Fibroblast of skin of scalp (primary cell): ENCODE measurements around the gene MSMB. TPM values are rescaled to one million over a fixed set of nuclear protein-coding genes. Genes with fewer than 3 reads are reported as not detected.
"Not testable (repeated sequence)": the region's sequence is repeated elsewhere in the genome, so short reads cannot be mapped to it uniquely, and the experiment has no call there.

Experiments
- DNase-seq: peaks from one replicate; pipeline ENCODE4 v3.0.0-alpha.2; 2013
- polyA plus RNA-seq, 2 experiments: library from polyadenylated mRNA; unstranded; fragments of 120-200 nt; gene quantifications; one replicate each; pipeline ENCODE4 v1.2.1, GENCODE V29; 2013; ENCODE audit not compliant: insufficient read length in 2 of 2

The MSMB gene, protein sequence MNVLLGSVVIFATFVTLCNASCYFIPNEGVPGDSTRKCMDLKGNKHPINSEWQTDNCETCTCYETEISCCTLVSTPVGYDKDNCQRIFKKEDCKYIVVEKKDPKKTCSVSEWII
- polyA plus RNA-seq (2013, experiment 1 of 2; ENCODE audit: insufficient read length), result not detected
- polyA plus RNA-seq (2013, experiment 2 of 2; ENCODE audit: insufficient read length), result not detected

DNA sequence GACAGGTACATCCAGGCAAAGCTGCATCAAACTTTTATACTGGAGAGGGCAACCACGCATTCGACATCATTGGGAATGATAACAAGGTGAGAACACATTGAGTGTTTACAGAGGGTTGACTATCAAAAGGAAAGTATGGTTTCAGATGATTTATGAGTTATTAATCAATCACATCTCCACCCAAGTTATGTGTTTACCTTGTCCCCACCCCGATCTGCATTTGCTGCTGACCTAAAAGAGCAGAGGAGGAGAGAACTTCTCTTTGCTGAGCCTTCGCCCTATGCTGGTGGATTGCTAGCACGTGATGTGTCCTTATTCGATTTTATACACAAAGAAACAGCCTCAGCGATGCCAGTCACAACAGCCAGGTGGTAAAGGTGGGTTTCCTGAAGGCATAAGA lies at the start of gene MSMB:
TSS of gene MSMB (minus strand) at position 9 of the 400 bp plus-strand sequence. CDS start 32 bp downstream, outside the sequence.
- DNase-seq, result no peak

DNA sequence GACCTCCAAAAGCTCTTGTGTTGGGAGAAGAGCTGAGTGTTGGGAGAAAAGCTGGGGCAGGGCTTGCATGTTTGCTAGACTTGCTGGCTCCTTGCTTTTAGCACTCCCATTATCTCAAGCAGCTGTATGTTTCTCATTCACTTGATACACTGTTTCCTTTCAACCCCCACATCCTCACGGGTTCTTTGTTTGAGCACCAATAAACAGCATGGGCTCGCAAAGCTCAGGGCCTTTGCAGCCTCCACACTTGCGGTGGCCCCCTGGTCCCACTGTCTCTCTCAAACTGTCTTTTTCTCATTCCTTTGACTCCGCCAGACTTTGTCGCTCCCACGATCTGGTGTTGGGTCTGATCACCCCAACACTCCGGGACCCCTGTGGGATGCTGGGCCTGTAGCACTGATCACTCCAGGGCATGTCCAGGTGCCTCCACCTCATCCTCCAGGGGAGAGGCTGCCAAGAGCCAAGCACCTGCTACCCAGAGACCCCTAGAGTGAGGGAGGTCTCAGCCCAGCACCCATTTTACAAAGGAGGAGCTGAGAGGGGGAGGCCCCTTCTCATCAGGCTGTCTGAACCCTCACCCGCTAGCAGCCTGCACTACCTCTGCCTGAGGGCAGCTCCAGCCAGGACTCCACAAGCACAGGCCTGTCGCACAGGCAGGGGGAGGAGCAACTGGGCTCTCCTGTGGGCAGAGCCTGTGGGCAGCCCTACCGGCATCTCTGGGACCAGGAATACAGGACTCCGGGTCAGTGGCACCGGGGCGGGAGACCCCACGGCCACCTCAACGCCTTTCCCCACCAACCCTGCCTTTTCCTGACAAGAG lies 49.1 kb upstream of the MSMB start:
- DNase-seq, result no peak

DNA sequence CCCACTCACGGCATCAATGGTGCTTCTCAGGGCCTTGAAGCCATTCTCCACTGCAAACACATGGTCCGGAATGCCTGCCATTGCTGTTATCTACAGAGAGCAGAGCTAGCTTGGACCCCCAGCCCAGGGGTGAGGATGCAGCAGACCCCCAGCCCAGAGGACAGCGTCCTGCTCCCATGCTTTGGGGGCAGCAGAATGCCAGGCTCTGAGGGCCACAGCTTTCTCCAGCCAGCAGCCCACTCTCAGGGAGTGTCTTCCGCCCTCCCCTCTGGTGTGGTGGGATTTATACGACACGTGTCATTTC lies 48.1 kb upstream of the MSMB start:
- no peak for DNase-seq

DNA sequence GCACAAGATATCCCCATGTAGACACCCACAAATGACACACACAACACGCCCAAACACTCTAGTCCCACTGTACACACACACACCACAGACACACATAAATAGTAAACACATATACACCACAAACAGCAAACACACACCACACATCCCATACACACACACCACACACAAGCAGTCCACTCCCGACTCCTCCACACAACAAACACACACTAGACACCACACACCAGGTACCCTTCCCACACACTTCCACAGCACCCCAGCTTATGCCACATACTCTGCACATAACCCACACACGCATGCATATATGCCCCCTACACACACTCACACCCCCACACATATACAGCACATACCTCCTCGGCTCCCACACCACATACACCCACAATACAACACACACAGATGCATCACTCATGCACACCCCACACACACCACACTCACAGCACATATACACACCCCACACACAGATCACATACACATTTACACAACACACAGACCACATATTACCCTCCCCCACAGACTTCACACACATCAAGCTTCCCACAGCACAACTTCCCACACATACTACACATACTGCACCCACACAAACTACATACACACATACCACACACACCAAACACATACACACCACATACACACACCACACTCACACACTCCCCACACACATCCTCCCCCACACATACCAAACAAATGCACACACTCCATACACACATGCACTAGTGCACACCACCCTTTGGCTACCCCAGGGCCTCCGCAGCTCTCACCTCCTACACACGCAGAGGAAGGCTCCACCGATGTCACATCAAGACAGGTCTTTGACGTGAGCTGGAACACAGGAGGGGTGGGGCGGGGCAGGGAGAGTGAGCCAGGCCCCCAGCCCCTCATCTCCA lies 47.5 kb upstream of the MSMB start:
- not testable (repeated sequence) for DNase-seq

DNA sequence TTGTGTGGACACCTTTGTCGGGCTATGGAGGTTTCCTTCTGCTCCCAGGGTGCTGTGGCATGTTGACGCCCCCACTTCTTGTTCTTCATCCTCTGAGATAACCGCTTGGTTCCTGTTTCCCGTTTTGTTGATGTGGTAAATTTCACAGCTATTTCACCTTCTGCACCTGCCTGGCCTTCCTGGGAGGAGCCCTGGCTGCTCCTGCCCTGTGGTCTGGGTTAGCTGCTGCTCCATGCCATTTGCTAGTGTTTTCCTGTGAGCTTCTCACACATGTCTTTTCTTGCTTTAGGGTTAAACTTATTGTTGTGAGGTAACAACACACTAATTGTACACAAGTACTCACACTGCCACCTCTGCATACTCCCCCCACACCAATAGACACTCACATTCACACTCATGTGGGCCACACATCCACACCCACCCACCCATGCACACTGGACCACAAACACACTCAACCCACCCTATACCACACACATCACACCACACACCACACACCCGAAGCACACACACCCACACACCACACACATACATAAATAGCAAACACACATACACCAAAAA lies 46.5 kb upstream of the MSMB start:
- DNase-seq, result no peak

DNA sequence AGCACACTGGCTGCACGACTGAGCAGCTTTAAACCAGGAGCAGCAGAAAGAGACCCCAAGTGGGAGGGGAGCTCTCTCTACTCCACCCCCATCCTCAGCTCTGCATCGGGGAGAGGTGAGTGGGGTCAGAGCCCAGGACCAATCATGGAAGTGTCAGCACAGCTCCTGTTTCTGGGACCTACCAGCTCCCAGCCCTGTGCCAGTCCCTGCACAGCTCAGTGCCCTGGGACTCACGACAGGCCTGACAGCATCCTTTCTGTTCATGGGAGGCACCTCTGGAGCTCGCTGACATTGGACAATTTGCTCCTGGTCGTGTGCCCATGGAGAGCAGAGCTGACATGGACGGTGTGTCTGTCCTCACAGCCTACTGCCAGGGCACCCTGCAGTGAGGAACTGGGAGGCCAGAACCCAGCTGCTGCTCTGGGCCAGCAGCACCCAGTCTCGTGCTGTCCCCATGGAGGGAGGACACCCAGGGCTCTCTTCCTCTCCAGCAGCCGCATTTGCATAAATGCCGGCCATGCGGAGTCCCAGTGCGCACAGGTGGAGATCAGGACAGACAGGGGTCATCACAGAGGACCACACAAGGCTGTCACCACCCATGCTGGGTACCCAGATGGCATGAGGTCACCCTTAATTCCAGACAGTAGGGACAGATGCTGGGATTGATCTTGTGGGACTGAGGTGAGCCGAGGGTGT lies 45.9 kb upstream of the MSMB start:
- no peak for DNase-seq

DNA sequence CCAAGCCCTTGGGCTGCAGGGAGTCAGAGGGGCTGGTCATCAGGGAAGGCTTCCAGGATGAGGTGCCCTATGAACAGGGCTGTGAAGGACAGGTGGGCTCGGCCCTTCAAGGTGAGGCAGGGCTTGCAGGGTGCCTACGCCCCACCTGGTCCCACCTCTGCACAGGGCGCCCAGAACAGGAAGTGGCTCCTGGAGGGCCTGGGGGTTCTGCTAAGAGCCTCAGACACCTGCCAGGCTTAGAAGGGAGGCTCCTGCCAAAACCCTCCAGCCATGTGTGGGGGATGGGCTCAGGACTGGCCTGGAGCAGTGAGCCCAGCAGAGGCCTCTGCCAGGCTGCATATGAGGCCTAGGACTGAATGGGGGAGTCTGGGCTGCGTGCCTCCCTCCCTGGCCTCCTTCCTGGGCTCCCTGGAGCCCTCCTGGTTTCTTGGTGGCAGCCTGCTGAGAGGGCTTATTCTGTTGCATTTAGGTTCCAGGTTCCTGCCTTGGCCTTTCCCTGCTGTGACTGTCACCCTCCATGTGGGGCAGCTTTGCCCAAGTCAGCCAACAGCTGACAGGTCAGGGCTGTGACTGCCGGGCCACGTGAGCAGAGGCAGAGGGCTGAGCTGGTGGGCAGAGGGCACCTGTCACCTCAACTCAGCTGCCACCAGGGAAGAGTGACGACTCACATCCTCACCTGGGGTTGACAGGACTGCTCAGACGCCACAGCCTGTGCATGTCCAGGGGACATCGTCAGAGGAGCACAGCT lies 45.2 kb upstream of the MSMB start:
- DNase-seq, result no peak

DNA sequence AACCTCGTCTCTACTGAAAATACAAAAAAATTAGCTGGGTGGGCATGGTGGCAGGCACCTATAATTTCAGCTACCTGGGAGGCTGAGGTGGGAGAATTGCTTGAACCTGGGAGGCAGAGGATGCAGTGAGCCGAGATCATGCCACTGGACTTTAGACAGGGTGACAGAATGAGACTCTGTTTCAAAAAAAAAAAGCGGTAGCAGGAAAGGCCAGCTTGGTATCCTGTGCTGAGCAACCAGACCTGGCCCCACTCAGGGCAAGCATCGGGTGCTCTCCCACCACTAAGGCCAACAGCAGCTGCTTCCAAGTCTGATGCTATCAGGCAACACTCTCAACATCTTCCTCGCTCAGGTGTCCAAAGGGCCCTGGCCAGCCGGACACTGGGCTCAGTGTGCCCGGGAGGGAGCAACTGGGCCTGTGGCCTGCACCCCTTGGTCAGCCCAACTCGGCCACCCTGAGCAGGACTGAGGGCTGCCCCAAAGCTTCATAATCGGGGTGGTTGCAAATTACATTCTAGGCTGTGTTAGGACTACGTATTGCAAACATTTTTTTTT lies 44.3 kb upstream of the MSMB start:
- DNase-seq, result no peak

DNA sequence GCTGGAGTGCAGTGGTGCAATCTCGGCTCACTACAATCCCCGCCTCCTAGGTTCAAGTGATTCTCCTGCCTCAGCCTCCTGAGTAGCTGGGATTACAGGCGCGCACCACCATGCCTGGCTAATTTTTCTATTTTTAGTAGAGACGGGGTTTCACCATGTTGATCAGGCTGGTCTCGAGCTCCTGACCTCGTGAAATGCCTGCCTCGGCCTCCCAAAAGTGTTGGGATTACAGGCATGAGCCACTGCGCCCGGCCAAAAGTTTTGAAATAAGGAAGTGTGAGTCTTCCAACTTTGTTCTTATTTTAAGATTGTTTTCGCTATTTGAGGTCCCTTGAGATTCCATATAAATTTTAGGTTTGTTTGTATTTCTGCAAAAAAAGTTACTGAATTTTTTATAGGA lies 41.3 kb upstream of the MSMB start:
- not testable (repeated sequence) for DNase-seq

DNA sequence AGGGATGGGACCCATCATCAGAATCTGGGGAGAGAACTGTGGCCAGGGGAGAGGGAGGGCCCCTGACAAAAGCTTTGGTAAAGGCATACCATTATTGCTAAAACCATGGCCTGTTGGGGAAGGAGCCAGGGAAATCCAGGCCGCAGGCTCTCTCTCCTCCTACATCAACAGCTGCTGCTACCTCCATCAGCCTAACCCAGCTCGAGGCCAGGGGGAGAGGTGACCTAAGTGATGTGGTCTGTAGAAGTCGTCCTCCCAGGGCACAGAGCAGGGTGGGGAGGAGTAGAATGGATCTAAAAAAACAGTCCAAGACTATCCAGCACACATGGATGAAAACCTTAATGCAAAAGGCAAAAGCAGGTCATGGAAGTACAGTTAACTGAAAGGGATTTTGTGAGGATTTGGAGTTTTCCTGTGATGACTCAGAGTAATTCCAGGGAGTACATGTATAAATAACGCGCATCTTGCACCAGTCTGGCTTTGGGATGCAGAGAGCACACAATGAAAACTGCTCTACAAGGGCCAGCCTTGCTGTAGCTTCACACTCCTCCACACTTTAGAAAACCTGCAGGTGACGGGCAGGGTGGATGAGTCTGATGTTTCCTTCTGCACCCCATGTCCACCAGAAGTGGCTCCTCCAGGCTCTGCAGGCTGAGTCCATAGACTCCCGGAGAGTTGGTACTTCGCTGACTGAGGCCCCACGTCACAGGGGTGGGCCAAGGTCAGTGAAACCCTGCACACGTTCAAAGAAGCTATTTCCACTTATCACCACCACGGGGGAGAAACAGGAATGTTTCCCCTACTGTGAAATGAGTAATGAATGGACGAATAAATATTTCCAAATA lies 38.5 kb upstream of the MSMB start:
- no peak for DNase-seq

DNA sequence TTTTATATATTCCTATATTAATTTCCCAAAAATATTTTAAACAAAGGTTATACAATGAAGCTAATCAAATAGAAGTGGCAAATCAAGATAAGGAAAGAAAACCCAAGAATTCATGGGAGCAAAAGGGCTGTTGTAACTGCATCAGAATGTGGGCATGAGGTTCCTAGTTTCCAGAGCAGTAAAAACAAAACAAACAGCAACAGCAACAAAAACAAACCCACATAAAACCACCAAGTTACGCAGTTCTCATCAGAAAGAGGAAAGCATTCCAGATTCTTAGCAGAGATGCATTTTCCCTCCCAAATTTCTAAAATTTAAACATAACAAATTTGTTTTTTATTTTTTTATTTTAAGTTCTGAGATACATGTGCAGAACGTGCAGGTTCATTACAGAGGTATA lies 34.8 kb upstream of the MSMB start:
- no peak for DNase-seq

DNA sequence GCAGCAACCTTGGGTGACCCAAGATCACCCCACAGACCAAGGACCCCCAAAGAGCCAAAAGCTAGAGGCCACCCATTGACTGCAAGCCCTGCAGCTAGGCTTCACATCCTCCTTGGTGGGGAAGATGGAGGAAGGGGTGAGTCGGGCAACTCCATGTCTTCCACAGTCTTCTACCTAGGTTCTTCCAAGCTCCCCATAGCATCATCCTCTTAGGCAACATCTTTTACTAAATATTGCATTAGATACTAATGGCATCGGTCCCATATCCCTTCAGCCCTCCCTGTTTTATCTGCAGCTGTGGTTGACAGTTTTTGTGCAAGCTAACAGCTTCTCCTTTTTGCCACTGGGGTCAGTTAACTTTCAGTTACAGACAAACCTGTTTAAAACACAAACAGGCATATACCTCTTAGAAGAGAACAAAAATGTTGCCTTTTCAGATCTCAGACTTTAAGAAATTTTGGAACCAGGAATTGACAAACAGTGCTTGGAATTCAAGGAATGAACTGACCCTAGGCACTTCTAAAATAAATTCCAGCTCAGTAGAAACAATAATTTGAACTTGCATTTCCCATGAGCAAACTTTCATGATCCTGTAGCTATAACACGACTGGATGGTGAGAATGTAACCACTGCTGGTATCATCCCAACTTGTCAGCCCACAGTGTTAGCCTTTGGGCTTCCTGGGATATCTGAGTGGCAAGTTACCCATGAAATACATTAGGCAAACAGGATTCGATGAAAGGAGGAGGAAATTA lies 33.9 kb upstream of the MSMB start:
- no peak for DNase-seq

DNA sequence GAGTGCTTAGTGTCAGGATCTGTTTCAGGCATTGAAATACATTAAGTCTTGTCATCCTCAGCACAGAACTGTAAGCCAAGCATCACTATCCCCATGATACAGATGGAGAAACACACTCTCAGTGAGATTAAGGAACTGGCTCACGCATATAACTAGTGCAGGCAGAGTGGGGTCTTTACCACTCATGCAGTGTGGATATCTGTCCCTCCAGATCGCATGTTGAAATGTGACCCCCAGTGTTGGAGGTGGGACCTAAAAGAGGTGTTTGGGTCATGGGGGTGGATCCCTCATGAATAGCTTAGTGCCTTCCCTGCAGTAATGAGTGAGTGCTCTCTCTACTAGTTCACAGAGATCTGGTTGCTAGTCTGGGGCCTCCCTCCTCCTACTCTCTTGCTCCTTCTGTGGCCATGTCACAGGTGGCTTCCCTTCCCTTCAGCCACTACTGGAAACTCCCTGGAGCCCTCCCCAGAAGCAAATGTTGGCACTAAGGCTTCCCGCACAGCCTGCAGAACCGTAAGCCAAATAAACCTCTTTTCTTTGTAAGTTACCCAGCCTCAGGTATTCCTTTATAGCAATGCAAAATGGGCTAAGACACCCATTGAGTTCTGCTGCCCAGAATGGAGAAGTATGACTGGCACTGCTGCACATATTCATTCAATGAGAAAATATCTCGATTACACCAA lies 31.8 kb upstream of the MSMB start:
- DNase-seq, result no peak

DNA sequence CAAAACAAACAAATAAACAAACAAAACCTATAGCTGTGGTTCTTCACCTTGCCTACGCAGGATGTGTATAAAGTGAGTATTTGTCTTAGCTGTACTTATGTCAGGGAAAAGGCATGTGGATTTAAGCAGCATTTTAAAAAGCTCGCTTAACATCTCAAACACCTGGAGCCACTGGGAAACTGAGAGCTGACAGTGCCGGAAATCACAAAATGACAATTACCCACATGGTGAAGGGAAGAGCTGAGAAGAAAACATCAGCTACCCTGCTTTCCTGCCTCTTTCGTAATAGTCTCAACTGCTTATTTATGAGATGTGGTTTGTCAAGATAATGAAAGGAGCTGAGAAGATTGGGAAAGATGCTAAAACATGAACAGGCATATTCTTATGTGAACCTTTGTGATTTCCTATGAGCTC lies 31.1 kb upstream of the MSMB start:
- DNase-seq, result no peak

DNA sequence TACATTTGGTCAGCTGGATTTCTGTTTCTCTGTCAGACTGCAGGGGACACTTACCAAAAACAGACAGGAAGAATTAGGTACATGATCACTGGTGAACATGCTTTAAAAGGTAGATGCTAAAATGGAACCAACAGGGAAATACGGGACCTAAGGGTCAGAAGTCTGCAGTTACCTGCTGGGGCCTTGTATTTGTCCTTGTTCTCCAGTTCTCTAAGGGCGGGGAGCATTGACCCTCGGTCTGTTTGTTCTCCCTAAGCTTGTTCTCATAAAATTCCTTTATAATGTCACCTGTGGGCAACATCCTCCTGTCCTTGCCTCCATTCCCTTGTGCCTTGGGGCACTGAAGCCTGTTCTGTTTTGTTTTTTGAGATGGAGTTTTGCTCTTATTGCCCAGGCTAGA lies 29.8 kb upstream of the MSMB start:
- DNase-seq, result no peak

DNA sequence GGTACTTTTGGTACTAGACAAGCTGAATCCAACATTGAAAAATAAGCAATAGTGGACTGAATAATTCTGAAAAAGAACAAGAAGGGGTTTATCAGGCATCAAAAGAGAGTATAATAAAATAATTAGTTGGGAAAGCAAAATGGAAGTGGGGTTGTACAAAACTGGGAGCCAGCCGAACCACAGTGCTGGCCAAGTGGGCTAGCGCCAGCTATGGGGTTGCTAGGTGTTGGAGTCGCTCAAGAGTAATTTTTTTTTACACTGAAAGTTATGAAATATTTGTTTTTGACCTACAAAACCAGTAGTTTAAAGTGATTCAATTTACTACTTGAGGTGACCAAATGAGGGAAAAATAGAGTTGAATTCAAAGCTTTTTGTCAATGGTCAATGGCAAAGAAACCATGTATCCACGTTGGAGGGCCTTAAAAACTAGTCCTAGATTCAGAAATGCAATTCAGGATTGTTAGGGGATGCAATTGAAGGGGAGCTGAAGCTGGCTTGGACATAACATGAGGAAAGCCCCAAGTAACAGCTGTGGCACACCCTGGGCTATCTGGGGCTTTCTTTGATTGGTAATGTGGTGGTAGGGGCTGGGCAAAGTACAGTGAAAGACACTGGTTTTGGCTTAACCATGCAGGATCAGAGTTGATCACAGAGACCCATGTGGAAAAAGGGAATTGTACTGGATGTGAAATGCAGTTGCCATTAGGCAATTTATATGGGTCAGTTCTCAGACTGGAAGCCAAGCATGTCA lies 28.3 kb upstream of the MSMB start:
- DNase-seq, result no peak

DNA sequence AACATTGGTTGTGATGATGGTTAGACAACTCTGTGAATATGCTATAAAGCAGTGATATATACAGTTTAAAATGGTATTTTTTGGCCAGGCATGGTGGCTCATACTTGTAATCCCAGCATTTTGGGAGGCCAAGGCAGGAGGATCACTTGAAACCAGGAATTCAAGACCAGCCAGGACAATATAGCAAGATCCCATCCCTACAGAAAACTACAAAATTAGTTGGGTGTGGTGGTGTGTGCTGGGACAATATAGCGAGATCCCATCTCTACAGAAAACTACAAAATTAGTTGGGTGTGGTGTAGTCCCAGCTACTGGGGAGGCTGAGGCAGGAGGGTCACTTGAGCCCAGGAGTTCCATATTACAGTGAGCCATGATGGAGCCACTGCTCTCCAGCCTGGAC lies 27.5 kb upstream of the MSMB start:
- no peak for DNase-seq

DNA sequence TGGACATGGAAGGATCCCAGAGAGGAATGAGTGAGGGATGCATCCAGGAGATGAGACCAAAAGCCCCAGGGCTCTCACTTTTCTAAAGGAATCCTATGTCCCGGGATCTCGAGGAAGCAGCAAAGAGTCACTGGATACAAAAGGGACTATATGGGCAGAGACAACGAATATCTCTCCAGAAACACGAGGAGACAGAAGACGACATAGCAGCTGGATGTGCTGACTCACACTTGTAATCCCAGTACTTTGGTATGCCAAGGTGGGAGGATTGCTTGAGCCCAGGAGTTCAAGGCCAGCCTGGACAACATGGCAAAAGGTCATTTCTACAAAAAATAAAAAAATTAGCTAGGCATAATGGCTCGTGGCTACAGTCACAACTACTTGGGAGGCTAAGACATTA lies 24.7 kb upstream of the MSMB start:
- no peak for DNase-seq
